Measurements from ENCODE around the gene MATN1.

The MATN1 gene

DNA sequence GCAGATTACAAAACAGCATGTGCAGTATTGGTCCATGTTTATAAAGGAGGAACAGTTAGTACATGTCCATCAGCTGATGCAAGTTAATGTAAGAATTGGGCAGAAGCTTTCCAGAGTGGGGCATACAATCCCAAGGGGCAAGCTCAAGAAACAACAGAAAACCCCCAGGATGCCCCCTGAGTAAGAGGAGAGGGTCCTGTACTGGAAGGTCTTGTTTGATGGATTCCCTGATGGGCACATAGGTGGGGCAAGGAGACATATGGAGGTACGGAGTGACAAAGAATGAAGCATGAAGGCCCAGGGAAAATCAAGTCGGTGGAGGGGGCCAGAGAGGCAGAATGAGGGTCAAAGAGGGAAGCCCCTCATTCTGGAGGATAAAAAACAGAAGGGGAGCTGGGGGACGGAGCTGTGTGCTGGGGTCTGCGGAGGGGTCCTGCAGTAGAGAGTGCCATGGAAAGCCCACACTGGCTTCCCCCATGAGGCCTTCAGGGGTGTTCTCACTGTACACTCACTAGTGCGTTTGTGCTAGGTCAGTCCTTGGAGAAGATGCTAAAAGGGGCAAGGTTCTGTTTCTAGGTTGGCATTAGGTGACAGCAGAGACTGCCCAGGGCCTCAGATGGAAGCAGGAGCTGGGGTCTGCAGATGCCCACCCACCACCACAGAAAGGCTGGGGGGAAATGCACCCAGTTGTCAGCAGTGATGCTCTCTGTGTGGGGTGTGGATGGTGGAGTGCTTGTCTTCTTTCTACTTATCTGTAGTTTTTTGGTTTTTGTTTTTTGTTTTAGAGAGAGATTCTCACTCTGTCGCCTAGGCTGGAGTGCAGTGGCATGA, 12.5 kb upstream of the MATN1 start:
- Histone ChIP-seq H3K27me3 (peaks cover 0 to 10% of the 10 kb centered on the region in 2 donors), H3K36me3 (no peaks in the 10 kb centered on the region), H3K4me1 (no peaks in the 10 kb centered on the region), H3K27ac (no peak overlapping the region), H3K9me3 (no peaks in the 10 kb centered on the region), H3K4me3 (no peak overlapping the region)
- intact Hi-C loops (cut with DNase I; ENCODE audit: low total_unique reads) = no loop called here
- TF ChIP-seq, protein P1, sequence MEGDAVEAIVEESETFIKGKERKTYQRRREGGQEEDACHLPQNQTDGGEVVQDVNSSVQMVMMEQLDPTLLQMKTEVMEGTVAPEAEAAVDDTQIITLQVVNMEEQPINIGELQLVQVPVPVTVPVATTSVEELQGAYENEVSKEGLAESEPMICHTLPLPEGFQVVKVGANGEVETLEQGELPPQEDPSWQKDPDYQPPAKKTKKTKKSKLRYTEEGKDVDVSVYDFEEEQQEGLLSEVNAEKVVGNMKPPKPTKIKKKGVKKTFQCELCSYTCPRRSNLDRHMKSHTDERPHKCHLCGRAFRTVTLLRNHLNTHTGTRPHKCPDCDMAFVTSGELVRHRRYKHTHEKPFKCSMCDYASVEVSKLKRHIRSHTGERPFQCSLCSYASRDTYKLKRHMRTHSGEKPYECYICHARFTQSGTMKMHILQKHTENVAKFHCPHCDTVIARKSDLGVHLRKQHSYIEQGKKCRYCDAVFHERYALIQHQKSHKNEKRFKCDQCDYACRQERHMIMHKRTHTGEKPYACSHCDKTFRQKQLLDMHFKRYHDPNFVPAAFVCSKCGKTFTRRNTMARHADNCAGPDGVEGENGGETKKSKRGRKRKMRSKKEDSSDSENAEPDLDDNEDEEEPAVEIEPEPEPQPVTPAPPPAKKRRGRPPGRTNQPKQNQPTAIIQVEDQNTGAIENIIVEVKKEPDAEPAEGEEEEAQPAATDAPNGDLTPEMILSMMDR (IDR thresholded peaks at IDR 0.05) = no peak
- DNase-seq = no peak

DNA sequence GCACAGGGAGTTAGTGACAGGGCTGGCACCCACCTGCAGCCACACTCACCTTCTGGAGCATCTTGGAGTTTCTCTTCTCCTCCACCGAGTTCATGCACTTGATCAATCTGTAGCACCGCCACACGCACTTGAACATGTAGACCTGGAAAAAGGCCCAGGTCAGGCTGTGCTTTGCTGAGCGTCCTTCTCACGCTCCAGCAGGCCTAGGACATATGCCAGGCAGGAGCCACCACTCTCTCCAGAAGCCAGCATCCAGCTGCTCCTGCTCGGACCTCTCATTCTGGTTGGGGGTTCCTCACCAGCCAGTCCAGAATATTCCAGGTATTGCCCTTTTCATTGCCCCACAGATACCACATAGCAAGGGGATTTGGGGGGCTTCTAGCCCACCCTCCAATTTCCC, 11.7 kb upstream of the MATN1 start:
- intact Hi-C loops (cut with DNase I; ENCODE audit: low total_unique reads) = no loop called here
- TF ChIP-seq, protein P1 (IDR thresholded peaks at IDR 0.05) = no peak
- H3K36me3 ChIP-seq = no peaks in the 10 kb centered on the region
- no peak overlapping the region for H3K27ac ChIP-seq
- no peak overlapping the region for H3K4me3 ChIP-seq
- H3K9me3 ChIP-seq = no peaks in the 10 kb centered on the region
- no peaks in the 10 kb centered on the region for H3K4me1 ChIP-seq
- peaks cover 0 to 10% of the 10 kb centered on the region in 2 donors for H3K27me3 ChIP-seq
- DNase-seq = no peak

DNA sequence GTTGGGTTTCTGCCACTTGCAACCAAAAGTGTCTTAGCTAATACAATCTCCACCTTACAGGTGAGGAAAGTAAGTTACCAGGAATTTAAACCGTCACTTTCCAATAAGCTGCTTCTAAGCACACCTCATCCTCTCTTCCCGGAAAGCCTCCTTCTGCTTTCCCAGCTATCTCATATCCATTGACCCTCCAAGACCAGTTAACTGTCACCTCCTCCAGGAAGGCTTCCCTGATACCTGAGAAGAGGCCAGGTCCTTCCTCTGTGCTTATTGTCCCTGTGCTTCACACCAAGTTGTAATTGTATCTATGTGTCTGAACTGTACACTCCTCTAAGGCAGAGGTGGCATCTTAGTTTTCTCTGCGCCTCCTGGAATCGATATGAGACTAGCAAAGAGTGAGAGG, 11.2 kb upstream of the MATN1 start:
- Histone ChIP-seq H3K36me3 (no peaks in the 10 kb centered on the region), H3K27ac (no peak overlapping the region), H3K9me3 (no peaks in the 10 kb centered on the region), H3K27me3 (peaks cover 0 to 7% of the 10 kb centered on the region in 2 donors), H3K4me1 (no peaks in the 10 kb centered on the region), H3K4me3 (no peak overlapping the region)
- no peak for DNase-seq
- TF ChIP-seq, protein P1 (IDR thresholded peaks at IDR 0.05) = no peak
- intact Hi-C loops (cut with DNase I; ENCODE audit: low total_unique reads) = no loop called here

DNA sequence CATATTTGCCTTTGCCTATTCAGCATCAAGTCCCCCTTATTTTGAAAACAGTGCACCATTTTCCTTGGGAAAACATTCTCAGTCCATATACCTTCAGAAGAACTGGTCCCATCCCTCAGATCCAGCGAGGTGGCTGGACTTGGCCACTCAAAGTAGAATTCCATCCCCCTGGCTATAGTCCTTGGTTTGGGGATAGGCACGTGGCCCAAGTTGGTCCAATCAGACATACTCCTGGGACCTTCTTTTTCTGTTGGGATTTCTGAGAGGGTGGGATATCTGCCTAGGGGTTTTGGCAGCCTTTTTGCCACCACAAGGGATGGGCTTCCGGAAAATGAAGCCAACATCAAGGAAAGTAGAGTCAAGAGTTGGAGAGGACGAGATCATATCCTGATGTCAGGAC, 10.7 kb upstream of the MATN1 start:
- peaks cover 0 to 5% of the 10 kb centered on the region in 2 donors for H3K27me3 ChIP-seq
- H3K4me1 ChIP-seq = no peaks in the 10 kb centered on the region
- no peak for DNase-seq
- TF ChIP-seq, protein P1 (IDR thresholded peaks at IDR 0.05) = no peak
- intact Hi-C loops (cut with DNase I; ENCODE audit: low total_unique reads) = no loop called here
- no peaks in the 10 kb centered on the region for H3K36me3 ChIP-seq
- no peak overlapping the region for H3K27ac ChIP-seq
- H3K9me3 ChIP-seq = no peaks in the 10 kb centered on the region
- no peak overlapping the region for H3K4me3 ChIP-seq

DNA sequence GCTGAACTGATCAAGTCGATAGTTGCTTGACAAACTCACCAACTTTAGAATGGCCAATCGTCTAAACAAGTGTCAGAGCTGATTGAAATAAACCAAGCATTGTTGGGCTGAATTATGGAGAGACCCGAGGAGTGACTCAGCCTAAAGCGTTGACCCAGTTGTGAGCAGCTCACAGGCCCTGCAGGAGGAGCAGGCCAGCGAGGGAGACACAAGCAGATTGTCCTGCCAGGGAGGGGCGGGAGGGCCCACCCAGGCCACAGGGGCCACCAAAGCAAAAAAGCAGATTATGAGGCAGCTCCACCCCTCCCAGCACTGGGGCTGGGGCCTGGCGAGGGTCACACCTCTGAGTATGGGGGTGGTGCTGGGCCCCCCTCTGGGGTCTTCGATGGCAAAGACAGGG, 10.1 kb upstream of the MATN1 start:
- Histone ChIP-seq H3K9me3 (no peaks in the 10 kb centered on the region), H3K4me1 (no peaks in the 10 kb centered on the region), H3K36me3 (no peaks in the 10 kb centered on the region), H3K27me3 (peaks cover 0 to 5% of the 10 kb centered on the region in 2 donors), H3K27ac (no peak overlapping the region), H3K4me3 (no peak overlapping the region)
- TF ChIP-seq, protein P1 (IDR thresholded peaks at IDR 0.05) = no peak
- intact Hi-C loops (cut with DNase I; ENCODE audit: low total_unique reads) = no loop called here
- no peak for DNase-seq
